HepG2 (cell line): ENCODE measurements around the gene RTEL1. TPM values are rescaled to one million over a fixed set of nuclear protein-coding genes. Genes with fewer than 3 reads are reported as not detected.

Experiments used
- BHLHE40 ChIP-seq: IDR thresholded peaks from 2 replicates; pipeline ENCODE4 v1.6.1; 2011; ENCODE audit warnings: low read length, improper control_type of control experiment
- ETV6 ChIP-seq: sonication (generic); formaldehyde crosslinking; conservative IDR thresholded peaks from 2 replicates; pipeline ENCODE4 v1.4.0; 2020; ENCODE audit warnings: missing genetic modification reagents
- FUBP1 ChIP-seq: sonication (generic); formaldehyde crosslinking; IDR thresholded peaks from 2 replicates; pipeline ENCODE4 v1.5.1; 2020; ENCODE audit warnings: missing genetic modification reagents, mild to moderate bottlenecking, borderline replicate concordance
- GPN1 ChIP-seq: sonication (generic); formaldehyde crosslinking; IDR thresholded peaks from 2 replicates; pipeline ENCODE4 v1.5.1; 2020; ENCODE audit warnings: missing genetic modification reagents, borderline replicate concordance
- MXI1 ChIP-seq: IDR thresholded peaks from 3 replicates; pipeline ENCODE4 v1.6.1; 2012; ENCODE audit warnings: low read depth, low read length, inconsistent platforms, borderline replicate concordance
- PHF20 ChIP-seq: sonication (generic); formaldehyde crosslinking; IDR thresholded peaks from 2 replicates; pipeline ENCODE4 v1.5.0; 2020; ENCODE audit warnings: mild to moderate bottlenecking, missing genetic modification reagents
- TAF15 ChIP-seq: fragments of 200-400 bp; formaldehyde crosslinking; IDR thresholded peaks from one replicate; pipeline ENCODE4 v1.6.1; 2018; ENCODE audit warnings: mild to moderate bottlenecking, low read depth, low read length; ENCODE audit not compliant: poor library complexity, severe bottlenecking
- TP53 ChIP-seq: sonication (generic); formaldehyde crosslinking; conservative IDR thresholded peaks from 2 replicates; pipeline ENCODE4 v1.4.0; 2020; ENCODE audit warnings: missing genetic modification reagents
- ZC3H4 ChIP-seq: sonication (generic); formaldehyde crosslinking; IDR thresholded peaks from 2 replicates; pipeline ENCODE4 v1.4.0; 2020; ENCODE audit warnings: missing genetic modification reagents, borderline replicate concordance
- ZNF136 ChIP-seq: sonication (generic); formaldehyde crosslinking; IDR thresholded peaks from 2 replicates; pipeline ENCODE4 v1.8.1; 2022; ENCODE audit warnings: low read depth, mild to moderate bottlenecking, moderate library complexity, missing genetic modification reagents
- ZNF160 ChIP-seq: sonication (generic); formaldehyde crosslinking; IDR thresholded peaks from 2 replicates; pipeline ENCODE4 v1.8.0; 2022; ENCODE audit warnings: mild to moderate bottlenecking, inconsistent platforms, missing genetic modification reagents
- ZNF180 ChIP-seq: sonication (generic); formaldehyde crosslinking; IDR thresholded peaks from 2 replicates; pipeline ENCODE4 v1.4.0; 2020; ENCODE audit warnings: low read depth, missing genetic modification reagents, borderline replicate concordance
- ZNF558 ChIP-seq: sonication (generic); formaldehyde crosslinking; IDR thresholded peaks from 2 replicates; pipeline ENCODE4 v1.9.0; 2022; ENCODE audit warnings: mild to moderate bottlenecking, missing genetic modification reagents, borderline replicate concordance
- ZNF569 ChIP-seq: sonication (generic); formaldehyde crosslinking; IDR thresholded peaks from 2 replicates; pipeline ENCODE4 v1.5.0; 2020; ENCODE audit warnings: mild to moderate bottlenecking, missing genetic modification reagents, moderate library complexity, borderline replicate concordance
- ZNF572 ChIP-seq: sonication (generic); formaldehyde crosslinking; IDR thresholded peaks from 2 replicates; pipeline ENCODE4 v1.5.1; 2020; ENCODE audit warnings: mild to moderate bottlenecking, missing genetic modification reagents
- polyA plus RNA-seq, 8 experiments: library from polyadenylated mRNA; depleted of rRNA in 3 of 8; stranded (reverse) in 7 of 8; unstranded in 1 of 8; fragments of >200 nt; fragmentation: Illumina TruSeq in 4 of 8; extraction: Trizol in 4 of 8; gene quantifications; 2 replicates each; pipeline versions ENCODE4 v1.2.1 to v1.2.3, GENCODE V29; 2011 to 2016; ENCODE audit warnings: low read depth in 4 of 8, missing spikeins in 1 of 8, mixed read lengths in 1 of 8; ENCODE audit not compliant: insufficient read depth in 1 of 8
- total RNA-seq, 5 experiments: library from RNA; depleted of rRNA; stranded (reverse); fragments of >200 nt; fragmentation: Illumina TruSeq; extraction: Trizol; gene quantifications; 2 replicates each; pipeline ENCODE4 v1.2.3, GENCODE V29; 2016; ENCODE audit warnings: low read depth in 1 of 5
- TF ChIP-seq, protein P1 (sequence below): IDR thresholded peaks from 2 replicates; pipeline ENCODE4 v1.6.1; 2012; ENCODE audit warnings: low read length, improper control_type of control experiment

RTEL1 gene
- total and polyA plus RNA-seq, 2 of the 13 experiments (the other 11 are each of a cell fraction or from before 2014, with no cell fraction given): 21.8 to 36.4 TPM

DNA sequence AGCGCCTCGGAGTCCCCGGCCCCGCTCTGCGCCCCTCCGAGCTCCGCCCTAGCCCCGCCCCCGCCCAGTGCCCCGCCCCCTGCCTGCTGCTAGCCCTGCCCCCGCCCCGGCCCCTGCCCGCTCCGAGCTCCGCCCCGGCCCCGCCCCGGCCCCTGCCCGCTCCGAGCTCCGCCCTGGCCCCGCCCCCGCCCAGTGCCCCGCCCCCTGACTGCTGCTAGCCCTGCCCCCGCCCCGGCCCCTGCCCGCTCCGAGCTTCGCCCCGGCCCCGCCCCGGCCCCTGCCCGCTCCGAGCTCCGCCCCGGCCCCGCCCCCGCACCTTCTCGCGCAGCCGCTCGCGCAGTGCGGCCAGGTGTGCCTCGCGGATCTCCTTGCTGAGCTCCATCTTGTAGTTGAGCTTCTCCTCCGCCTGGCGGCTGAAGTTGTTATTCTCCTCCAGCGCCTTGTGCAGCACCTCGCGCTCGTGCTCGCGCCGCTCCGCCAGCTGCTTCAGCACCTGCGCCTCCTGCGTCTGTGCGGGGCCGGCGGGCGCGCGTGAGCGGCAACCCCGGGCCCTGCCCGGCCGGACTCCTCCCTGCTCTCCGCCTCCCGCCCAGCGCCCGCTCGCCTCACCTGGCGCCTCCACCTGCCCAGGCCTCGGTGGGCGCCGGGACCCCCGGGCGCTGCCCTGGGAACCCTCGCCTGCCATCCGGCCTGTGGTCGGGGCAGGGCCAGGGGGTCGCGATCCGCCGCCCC is 16.2 kb upstream of the RTEL1 start (continued):
- no peak for TF ChIP-seq PHF20 (CRISPR knock-in tag)
- TF ChIP-seq GPN1: no peak
- TF ChIP-seq MXI1: peak; percentile 86; the same call in 1 of the 3 replicates
- no peak for TF ChIP-seq ZNF572 (CRISPR knock-in tag)
- TF ChIP-seq FUBP1 (CRISPR knock-in tag): no peak
- peak; percentile 26; the same call in 1 of the 2 replicates for TF ChIP-seq ZNF160 (CRISPR knock-in tag)
- no peak for TF ChIP-seq ZC3H4
- no peak for TF ChIP-seq TP53
- no peak for TF ChIP-seq ZNF569 (CRISPR knock-in tag)
- no peak for TF ChIP-seq ZNF180 (CRISPR knock-in tag)
- no peak for TF ChIP-seq ZNF136
- TF ChIP-seq TAF15: no peak
- peak; percentile 58; the same call in 1 of the 2 replicates for TF ChIP-seq BHLHE40
- TF ChIP-seq, protein P1, sequence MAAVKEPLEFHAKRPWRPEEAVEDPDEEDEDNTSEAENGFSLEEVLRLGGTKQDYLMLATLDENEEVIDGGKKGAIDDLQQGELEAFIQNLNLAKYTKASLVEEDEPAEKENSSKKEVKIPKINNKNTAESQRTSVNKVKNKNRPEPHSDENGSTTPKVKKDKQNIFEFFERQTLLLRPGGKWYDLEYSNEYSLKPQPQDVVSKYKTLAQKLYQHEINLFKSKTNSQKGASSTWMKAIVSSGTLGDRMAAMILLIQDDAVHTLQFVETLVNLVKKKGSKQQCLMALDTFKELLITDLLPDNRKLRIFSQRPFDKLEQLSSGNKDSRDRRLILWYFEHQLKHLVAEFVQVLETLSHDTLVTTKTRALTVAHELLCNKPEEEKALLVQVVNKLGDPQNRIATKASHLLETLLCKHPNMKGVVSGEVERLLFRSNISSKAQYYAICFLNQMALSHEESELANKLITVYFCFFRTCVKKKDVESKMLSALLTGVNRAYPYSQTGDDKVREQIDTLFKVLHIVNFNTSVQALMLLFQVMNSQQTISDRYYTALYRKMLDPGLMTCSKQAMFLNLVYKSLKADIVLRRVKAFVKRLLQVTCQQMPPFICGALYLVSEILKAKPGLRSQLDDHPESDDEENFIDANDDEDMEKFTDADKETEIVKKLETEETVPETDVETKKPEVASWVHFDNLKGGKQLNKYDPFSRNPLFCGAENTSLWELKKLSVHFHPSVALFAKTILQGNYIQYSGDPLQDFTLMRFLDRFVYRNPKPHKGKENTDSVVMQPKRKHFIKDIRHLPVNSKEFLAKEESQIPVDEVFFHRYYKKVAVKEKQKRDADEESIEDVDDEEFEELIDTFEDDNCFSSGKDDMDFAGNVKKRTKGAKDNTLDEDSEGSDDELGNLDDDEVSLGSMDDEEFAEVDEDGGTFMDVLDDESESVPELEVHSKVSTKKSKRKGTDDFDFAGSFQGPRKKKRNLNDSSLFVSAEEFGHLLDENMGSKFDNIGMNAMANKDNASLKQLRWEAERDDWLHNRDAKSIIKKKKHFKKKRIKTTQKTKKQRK: no peak
- TF ChIP-seq ETV6 (CRISPR knock-in tag): peak; percentile 83
- TF ChIP-seq ZNF558: no peak
- TF ChIP-seq, all 625 proteins: peak for 191
